Psoas muscle (tissue), 8 donors: ENCODE data around the gene CYP2A13. TPM values are rescaled to one million over a fixed set of nuclear protein-coding genes. Genes with fewer than 3 reads are reported as not detected.
"Not testable (repeated sequence)": the region's sequence is repeated elsewhere in the genome, so short reads cannot be mapped to it uniquely, and the experiment has no call there.

ENCODE experiments used
- ATAC-seq, 4 donors: fragments of 200-7000 bp; cut with Tn5 transposase; one replicate each; pipeline ENCODE4 v1.9.1; 2020; ENCODE audit warnings: moderate library complexity in 3 of 4, mild to moderate bottlenecking in 2 of 4
- DNase-seq, 2 donors: peaks; one replicate each; pipeline ENCODE4 v3.0.0-alpha.2; 2020
- H3K27ac ChIP-seq: fragments of 200-600 bp; one replicate; pipeline ENCODE4 v1.8.0; 2022
- H3K27me3 ChIP-seq, 3 donors: fragments of 200-600 bp in 1 of 3; one replicate each; pipeline versions ENCODE4 v1.6.1 to v1.8.0; 2013 to 2022; ENCODE audit warnings: low read length in 2 of 3, mild to moderate bottlenecking in 2 of 3, moderate library complexity in 1 of 3; ENCODE audit not compliant: insufficient read depth in 3 of 3
- H3K36me3 ChIP-seq, 2 donors: fragments of 200-600 bp in 1 of 2; one replicate each; pipeline versions ENCODE4 v1.6.1 to v1.8.0; 2013 to 2022; ENCODE audit warnings: low read depth in 1 of 2, mild to moderate bottlenecking in 1 of 2, moderate library complexity in 1 of 2; ENCODE audit not compliant: insufficient read depth in 1 of 2
- H3K4me1 ChIP-seq: fragments of 200-600 bp; one replicate; pipeline ENCODE4 v1.8.0; 2022
- H3K4me3 ChIP-seq: fragments of 200-600 bp; one replicate; pipeline ENCODE4 v1.8.0; 2022; ENCODE audit warnings: mild to moderate bottlenecking
- H3K9me3 ChIP-seq: fragments of 200-600 bp; one replicate; pipeline ENCODE4 v1.8.0; 2022
- CTCF ChIP-seq: fragments of 200-600 bp; IDR thresholded peaks from one replicate; pipeline ENCODE4 v1.8.0; 2022; ENCODE audit warnings: antibody characterized with exemption
- WGBS, 3 donors: extraction: QIAGEN DNeasy Blood & Tissue Kit; methylation state at CpG; one replicate each; pipeline versions ENCODE4 v1.1.6 to v1.1.7; 2013; 5-methylcytosine and 5-hydroxymethylcytosine counted together
- intact Hi-C, 2 donors: fragments of 100-400 bp; cut with DNase I; formaldehyde crosslinking; loops; one replicate each; pipeline versions ENCODE4 v1.11.0 to v1.14.2; 2022
- polyA plus RNA-seq, 3 donors: library from polyadenylated mRNA; stranded (reverse); fragments of 200-250 nt; gene quantifications; one replicate each; pipeline ENCODE4 v1.2.3, GENCODE V29; 2013
- total RNA-seq, 4 donors: library from RNA; stranded (reverse); fragmentation: NEBNext Ultra II Directional in 2 of 4; extraction: Animal tissue kit (Norgen Biotek cat#: 25700) in 2 of 4; gene quantifications; one replicate each; pipeline versions ENCODE4 v1.2.1 to v1.2.4, GENCODE V29; 2021 to 2023
- donor health status: healthy with polysubstance abuse.
- donor health status: DM: no; HTN: no; CAD: no; lungs with moderate emphysema.
- donor health status: Bipolar disorder and iron deficiency.
- donor health status: healthy.
- donor health status: DM: yes; HTN: yes; CAD: no.
- donor health status: DM: no; HTN: no; CAD: no.
- donor health status: DM: no; HTN: no; CAD: no.
- donor health status: DM: yes; HTN: yes; CAD: no.

Gene CYP2A13
- total and polyA plus RNA-seq, 7 donors, result not detected

DNA sequence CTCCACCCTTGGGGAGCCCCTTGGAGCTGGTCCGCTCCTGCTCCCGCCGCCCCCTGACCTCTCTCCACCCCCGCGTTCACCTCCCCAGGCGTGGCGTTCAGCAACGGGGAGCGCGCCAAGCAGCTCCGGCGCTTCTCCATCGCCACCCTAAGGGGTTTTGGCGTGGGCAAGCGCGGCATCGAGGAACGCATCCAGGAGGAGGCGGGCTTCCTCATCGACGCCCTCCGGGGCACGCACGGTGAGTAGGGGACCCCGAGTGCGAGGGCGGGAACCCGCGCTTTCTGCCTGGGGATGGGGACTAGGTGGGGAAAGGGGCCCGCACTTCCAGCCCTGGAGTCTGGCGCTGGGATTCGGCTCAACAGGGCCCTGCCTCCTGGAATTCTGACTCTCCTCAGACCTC, 1.7 kb downstream of the CYP2A13 start:
- no peaks in the 10 kb centered on the region for H3K9me3 ChIP-seq

GRCh38 chr19:41095703-41096102, 7.5 kb downstream of the CYP2A13 start:
- TF ChIP-seq CTCF, result no peak
- Histone ChIP-seq H3K27ac (no peak overlapping the region), H3K27me3 (peaks cover 0 to 10% (median 3%) of the 10 kb centered on the region in 3 donors), H3K4me3 (no peak overlapping the region), H3K4me1 (no peaks in the 10 kb centered on the region), H3K9me3 (no peaks in the 10 kb centered on the region), H3K36me3 (no peaks in the 10 kb centered on the region)
- no peak for DNase-seq
- ATAC-seq, result no peak
- intact Hi-C loops, result no loop called here
- 64 to 72% (median 64%) methylated on average over 15 of the region's 15 CpGs for WGBS, 3 donors

More for the DNA sequence above, 1.7 kb downstream of the CYP2A13 start:
- 1 to 2% (median 1%) methylated on average over 32 of the region's 32 CpGs for WGBS, 3 donors
- no peaks in the 10 kb centered on the region for H3K36me3 ChIP-seq
- no peak overlapping the region for H3K27ac ChIP-seq
- DNase-seq (no peak), ATAC-seq (no peak)
- intact Hi-C loops, result no loop called here
- H3K4me3 ChIP-seq, result no peak overlapping the region
- peaks cover 0 to 10% (median 6%) of the 10 kb centered on the region in 3 donors for H3K27me3 ChIP-seq
- no peak for TF ChIP-seq CTCF
- H3K4me1 ChIP-seq, result no peaks in the 10 kb centered on the region

- no peak overlapping the region for H3K4me3 ChIP-seq
- no peak for TF ChIP-seq CTCF
- no peak for DNase-seq
- no peak overlapping the region for H3K27ac ChIP-seq
- H3K4me1 ChIP-seq, result no peaks in the 10 kb centered on the region
- H3K27me3 ChIP-seq, result peaks cover 0 to 10% (median 0%) of the 10 kb centered on the region in 3 donors
- WGBS, 3 donors, result 66 to 70% (median 69%) methylated on average over 7 of the region's 7 CpGs
- H3K9me3 ChIP-seq, result no peaks in the 10 kb centered on the region
- no peaks in the 10 kb centered on the region for H3K36me3 ChIP-seq
- intact Hi-C loops, result no loop called here
- no peak for ATAC-seq
Observed at GRCh38 chr19:41096353-41096752, 8.1 kb downstream of the CYP2A13 start.

GRCh38 chr19:41097302-41097701, 9.1 kb downstream of the CYP2A13 start:
- Histone ChIP-seq H3K4me3 (no peak overlapping the region), H3K36me3 (no peaks in the 10 kb centered on the region), H3K9me3 (peaks cover 1% of the 10 kb centered on the region), H3K4me1 (no peaks in the 10 kb centered on the region), H3K27me3 (peaks cover 0 to 7% (median 0%) of the 10 kb centered on the region in 3 donors), H3K27ac (no peak overlapping the region)
- no peak for TF ChIP-seq CTCF
- WGBS, 3 donors, result 60 to 73% (median 63%) methylated on average over 2 of the region's 2 CpGs
- intact Hi-C loops, result no loop called here
- no peak for DNase-seq
- ATAC-seq, result no peak

GRCh38 chr19:41098762-41099161, 10.5 kb downstream of the CYP2A13 start:
- H3K27me3 ChIP-seq, result peaks cover 0 to 5% (median 0%) of the 10 kb centered on the region in 3 donors
- no peak for TF ChIP-seq CTCF
- H3K27ac ChIP-seq, result no peak overlapping the region
- DNase-seq, result no peak
- H3K9me3 ChIP-seq, result peaks cover 4% of the 10 kb centered on the region
- WGBS, 3 donors, result 66 to 74% (median 70%) methylated on average over 5 of the region's 5 CpGs
- no peaks in the 10 kb centered on the region for H3K36me3 ChIP-seq
- intact Hi-C loops, result no loop called here
- ATAC-seq, result no peak
- no peak overlapping the region for H3K4me3 ChIP-seq
- no peaks in the 10 kb centered on the region for H3K4me1 ChIP-seq

- H3K36me3 ChIP-seq, ATAC-seq, H3K27me3 ChIP-seq, H3K9me3 ChIP-seq, DNase-seq, H3K4me3 ChIP-seq, H3K27ac ChIP-seq, H3K4me1 ChIP-seq, intact Hi-C loops: not testable (repeated sequence)
- 83 to 94% (median 89%) methylated on average over 1 of the region's 1 CpG for WGBS, 3 donors
Observed at GRCh38 chr19:41102210-41102609, 14.0 kb downstream of the CYP2A13 start.
